ENCODE measurements around the gene CHN2. TPM values are rescaled to one million over a fixed set of nuclear protein-coding genes. Genes with fewer than 3 reads are reported as not detected.

The CHN2 gene
- total RNA-seq, 1 experiment from 2014 or later = 61.2 TPM

GRCh38 chr7:29288181-29289091 lies 93.9 kb downstream of the CHN2 start:
- Histone ChIP-seq H3K9me3 (ENCODE audit: low read depth, low read length, poor library complexity, severe bottlenecking) (no peaks in the 10 kb centered on the region), H3K27me3 (replicated peaks; ENCODE audit: insufficient read depth, low read depth, low read length, poor library complexity) (no peaks in the 10 kb centered on the region), H3K4me3 (ENCODE audit: low read depth, low read length, poor library complexity, severe bottlenecking) (no peak overlapping the region), H3K27ac (ENCODE audit: low read depth, low read length, poor library complexity, severe bottlenecking) (no peak overlapping the region), H3K4me1 (ENCODE audit: insufficient read depth, low read length, poor library complexity, severe bottlenecking) (peaks cover 29% of the 10 kb centered on the region), H3K36me3 (ENCODE audit: insufficient read depth, low read length, poor library complexity, severe bottlenecking) (no peaks in the 10 kb centered on the region)
- BruUV-seq (replicated peaks) = no TSS peak
- POLR2A ChIA-PET (ENCODE audit: low non-redundant PET) = no interaction called here
- CTCF ChIA-PET = no interaction called here
- no peak for TF ChIP-seq EZH2 (IDR thresholded peaks at IDR 0.05; ENCODE audit: borderline replicate concordance, low read depth, low read length, poor library complexity, severe bottlenecking)
- no peak for TF ChIP-seq CTCF (conservative IDR thresholded peaks at IDR 0.05; ENCODE audit: low read depth, low read length)
- no peak for DNase-seq (ENCODE audit: low spot score)
- intact Hi-C loops (cut with micrococcal nuclease; ENCODE audit: unreplicated experiment) = loop anchor here (5.0 kb wide), 1 partner anchor 76 kb away; no protein-coding TSS in a partner anchor

GRCh38 chr7:29289156-29290021 lies 94.8 kb downstream of the CHN2 start:
- POLR2A ChIA-PET (ENCODE audit: low non-redundant PET) = interaction anchor here (0.6 kb wide), 1 partner anchor 11 kb away, joined by 4 read pairs; no protein-coding TSS in a partner anchor
- no peak overlapping the region for H3K27ac ChIP-seq (ENCODE audit: low read depth, low read length, poor library complexity, severe bottlenecking)
- no TSS peak for BruUV-seq (replicated peaks)
- CTCF ChIA-PET = no interaction called here
- H3K36me3 ChIP-seq (ENCODE audit: insufficient read depth, low read length, poor library complexity, severe bottlenecking) = no peaks in the 10 kb centered on the region
- peaks cover 29% of the 10 kb centered on the region for H3K4me1 ChIP-seq (ENCODE audit: insufficient read depth, low read length, poor library complexity, severe bottlenecking)
- intact Hi-C loops (cut with micrococcal nuclease; ENCODE audit: unreplicated experiment) = loop anchor here (5.0 kb wide), 1 partner anchor 77 kb away; no protein-coding TSS in a partner anchor
- H3K27me3 ChIP-seq (replicated peaks; ENCODE audit: insufficient read depth, low read depth, low read length, poor library complexity) = no peaks in the 10 kb centered on the region
- H3K9me3 ChIP-seq (ENCODE audit: low read depth, low read length, poor library complexity, severe bottlenecking) = no peaks in the 10 kb centered on the region
- TF ChIP-seq CTCF (conservative IDR thresholded peaks at IDR 0.05; ENCODE audit: low read depth, low read length) (no peak), EZH2 (IDR thresholded peaks at IDR 0.05; ENCODE audit: borderline replicate concordance, low read depth, low read length, poor library complexity, severe bottlenecking) (no peak)
- DNase-seq (ENCODE audit: low spot score) = no peak
- H3K4me3 ChIP-seq (ENCODE audit: low read depth, low read length, poor library complexity, severe bottlenecking) = no peak overlapping the region

GRCh38 chr7:29290829-29291228 lies 96.3 kb downstream of the CHN2 start:
- POLR2A ChIA-PET (ENCODE audit: low non-redundant PET) = no interaction called here
- no TSS peak for BruUV-seq (replicated peaks)
- Histone ChIP-seq H3K4me3 (ENCODE audit: low read depth, low read length, poor library complexity, severe bottlenecking) (no peak overlapping the region), H3K27me3 (replicated peaks; ENCODE audit: insufficient read depth, low read depth, low read length, poor library complexity) (no peaks in the 10 kb centered on the region), H3K27ac (ENCODE audit: low read depth, low read length, poor library complexity, severe bottlenecking) (no peak overlapping the region), H3K4me1 (ENCODE audit: insufficient read depth, low read length, poor library complexity, severe bottlenecking) (peaks cover 25% of the 10 kb centered on the region), H3K36me3 (ENCODE audit: insufficient read depth, low read length, poor library complexity, severe bottlenecking) (no peaks in the 10 kb centered on the region), H3K9me3 (ENCODE audit: low read depth, low read length, poor library complexity, severe bottlenecking) (no peaks in the 10 kb centered on the region)
- no peak for DNase-seq (ENCODE audit: low spot score)
- CTCF ChIA-PET = no interaction called here
- intact Hi-C loops (cut with micrococcal nuclease; ENCODE audit: unreplicated experiment) = no loop called here
- TF ChIP-seq EZH2 (IDR thresholded peaks at IDR 0.05; ENCODE audit: borderline replicate concordance, low read depth, low read length, poor library complexity, severe bottlenecking) (no peak), CTCF (conservative IDR thresholded peaks at IDR 0.05; ENCODE audit: low read depth, low read length) (no peak)

Data from A673 (cell line).